HCT116 (cell line): ENCODE data around the gene PACRG.

Experiments
- CTCF ChIP-seq, 3 experiments: fragments of 200-600 bp in 1 of 3; sonication (generic) in 1 of 3; IDR thresholded peaks in 2 of 3; conservative IDR thresholded peaks in 1 of 3; 2 replicates each; pipeline ENCODE4 v1.5.1; 2012 to 2017; ENCODE audit warnings: low read depth in 2 of 3, low read length in 2 of 3, antibody characterized with exemption in 1 of 3, borderline replicate concordance in 1 of 3, control low read depth in 1 of 3, mild to moderate bottlenecking in 1 of 3, mixed read lengths in 1 of 3, mixed run types in 1 of 3, moderate library complexity in 1 of 3; ENCODE audit not compliant: insufficient read depth in 1 of 3
- EGR1 ChIP-seq: IDR thresholded peaks from 2 replicates; pipeline ENCODE4 v1.6.1; 2012; ENCODE audit warnings: low read depth
- EZH2phosphoT487 ChIP-seq: fragments of 200-600 bp; IDR thresholded peaks from 2 replicates; pipeline ENCODE4 v1.6.1; 2018; ENCODE audit warnings: antibody characterized with exemption, borderline replicate concordance
- POLR2A ChIP-seq: IDR thresholded peaks from 2 replicates; pipeline ENCODE4 v1.7.0; 2011; ENCODE audit warnings: borderline replicate concordance; ENCODE audit not compliant: insufficient read depth, insufficient read length; ENCODE audit errors: extremely low read depth
- POLR2AphosphoS5 ChIP-seq: IDR thresholded peaks from 2 replicates; pipeline ENCODE4 v1.6.1; 2011; ENCODE audit warnings: mild to moderate bottlenecking, low read depth, low read length, moderate library complexity

GRCh38 chr6:163287626-163288025 lies 559.9 kb downstream of the PACRG start:
- TF ChIP-seq EGR1, result no peak
- TF ChIP-seq EZH2phosphoT487, result no peak
- no peak for TF ChIP-seq CTCF (IDR thresholded peaks at IDR 0.05 in 2 of 3, conservative IDR thresholded peaks at IDR 0.05 in 1 of 3; ENCODE audit: borderline replicate concordance in 1 of 3, insufficient read depth in 1 of 3, low read depth in 2 of 3, low read length in 2 of 3)
- TF ChIP-seq POLR2AphosphoS5, result no peak
- TF ChIP-seq POLR2A, result no peak
